GM21390 (cell line): ENCODE data around the gene CASS4.

Source experiments
- ATAC-seq: cut with Tn5 transposase; IDR thresholded peaks from one replicate; pipeline ENCODE4 v1.9.1; 2021; ENCODE audit not compliant: unreplicated experiment

Gene CASS4

GRCh38 chr20:56501116-56501515, 89.1 kb downstream of the CASS4 start:
- no peak for ATAC-seq

DNA sequence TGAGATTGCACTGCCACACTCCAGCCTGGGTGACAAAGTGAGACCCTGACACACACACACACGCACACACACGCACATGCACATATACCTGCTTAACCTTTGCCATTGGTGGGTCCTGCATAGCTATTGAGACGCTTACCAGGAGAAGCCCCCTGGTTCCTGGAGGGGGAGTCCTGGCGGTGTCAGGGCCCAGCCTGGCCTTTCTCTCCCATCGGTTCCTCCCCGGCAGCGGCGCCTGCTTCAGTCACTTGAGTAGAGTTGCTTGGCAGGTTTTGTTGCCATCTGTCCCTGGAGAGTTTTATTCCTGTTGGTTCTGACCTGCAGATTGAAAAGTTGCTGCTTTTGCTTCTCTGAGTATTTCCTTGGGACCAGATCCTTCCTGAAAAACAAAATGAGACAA, 91.9 kb downstream of the CASS4 start:
- ATAC-seq = no peak

- ATAC-seq = no peak
Observed at GRCh38 chr20:56504373-56505005, 92.4 kb downstream of the CASS4 start.

- ATAC-seq = no peak
Observed at GRCh38 chr20:56506103-56506502, 94.0 kb downstream of the CASS4 start.
